Right atrium auricular region (tissue), 2 donors: ENCODE results near the gene CLIC5. TPM values are rescaled to one million over a fixed set of nuclear protein-coding genes. Genes with fewer than 3 reads are reported as not detected.

Experiments used
- DNase-seq: peaks from one replicate; pipeline ENCODE4 v3.0.0-alpha.2; 2019; ENCODE audit warnings: low spot score
- H3K27ac ChIP-seq, 2 donors: fragments of 200-600 bp; sonication (generic); 1 replicate in 1 of 2; 2 replicates in 1 of 2; pipeline ENCODE4 v1.5.1; 2016 to 2019
- H3K27me3 ChIP-seq, 2 donors: fragments of 200-600 bp; sonication (generic); one replicate each; pipeline versions ENCODE4 v1.5.1 to v1.6.0; 2017 to 2019
- H3K36me3 ChIP-seq: fragments of 200-600 bp; sonication (generic); one replicate; pipeline ENCODE4 v1.5.1; 2016
- H3K4me1 ChIP-seq, 2 donors: fragments of 200-600 bp; sonication (generic); one replicate each; pipeline versions ENCODE4 v1.5.1 to v1.6.0; 2017 to 2019
- H3K4me3 ChIP-seq, 2 donors: fragments of 200-600 bp; sonication (generic); 1 replicate in 1 of 2; 2 replicates in 1 of 2; pipeline ENCODE4 v1.5.1; 2017 to 2019; ENCODE audit warnings: mild to moderate bottlenecking in 1 of 2, moderate library complexity in 1 of 2
- H3K9me3 ChIP-seq, 2 donors: fragments of 200-600 bp; sonication (generic); one replicate each; pipeline ENCODE4 v1.5.1; 2019
- CTCF ChIP-seq, 2 donors: fragments of 200-600 bp; sonication (generic); IDR thresholded peaks; one replicate each; pipeline ENCODE4 v1.5.1; 2019; ENCODE audit warnings: antibody characterized with exemption in 2 of 2
- total RNA-seq, 2 donors: library from RNA; depleted of rRNA; stranded (reverse); fragments of >200 nt; gene quantifications; one replicate each; pipeline ENCODE4 v1.1.0, GENCODE V29; 2016

The CLIC5 gene
- total RNA-seq, 2 donors from 2014 or later = 99.8 to 114 TPM

GRCh38 chr6:45898941-45899682 is 116.5 kb downstream of the CLIC5 start:
- no peak for DNase-seq
- Histone ChIP-seq H3K4me3 (no peak overlapping the region), H3K27me3 (no peaks in the 10 kb centered on the region), H3K27ac (peak overlapping the region; percentile 53 to 61), H3K4me1 (peaks cover 0 to 25% of the 10 kb centered on the region in 2 donors), H3K9me3 (no peaks in the 10 kb centered on the region), H3K36me3 (peaks cover 7% of the 10 kb centered on the region)
- TF ChIP-seq CTCF (IDR thresholded peaks at IDR 0.05) = no peak

GRCh38 chr6:45896783-45897441 is 118.7 kb downstream of the CLIC5 start:
- Histone ChIP-seq H3K4me3 (no peak overlapping the region), H3K9me3 (no peaks in the 10 kb centered on the region), H3K36me3 (no peaks in the 10 kb centered on the region), H3K27ac (peak overlapping the region in 1 of 2 donors; percentile 32), H3K27me3 (no peaks in the 10 kb centered on the region), H3K4me1 (peaks cover 0 to 25% of the 10 kb centered on the region in 2 donors)
- TF ChIP-seq CTCF (IDR thresholded peaks at IDR 0.05) = no peak
- DNase-seq = no peak

GRCh38 chr6:45895569-45895968 is 120.1 kb downstream of the CLIC5 start:
- Histone ChIP-seq H3K4me3 (no peak overlapping the region), H3K27ac (peak overlapping the region in 1 of 2 donors; percentile 35), H3K36me3 (no peaks in the 10 kb centered on the region), H3K9me3 (no peaks in the 10 kb centered on the region), H3K27me3 (no peaks in the 10 kb centered on the region), H3K4me1 (peaks cover 0 to 16% of the 10 kb centered on the region in 2 donors)
- no peak for DNase-seq
- TF ChIP-seq CTCF (IDR thresholded peaks at IDR 0.05) = no peak

- no peak for TF ChIP-seq CTCF (IDR thresholded peaks at IDR 0.05)
- no peaks in the 10 kb centered on the region for H3K4me1 ChIP-seq
- H3K4me3 ChIP-seq = no peak overlapping the region
- H3K36me3 ChIP-seq = no peaks in the 10 kb centered on the region
- no peaks in the 10 kb centered on the region for H3K9me3 ChIP-seq
- DNase-seq = no peak
- H3K27me3 ChIP-seq = no peaks in the 10 kb centered on the region
- no peak overlapping the region for H3K27ac ChIP-seq
Measured at GRCh38 chr6:45892696-45893245, 122.9 kb downstream of the CLIC5 start.

GRCh38 chr6:45892196-45892595 is 123.5 kb downstream of the CLIC5 start:
- TF ChIP-seq CTCF (IDR thresholded peaks at IDR 0.05) = no peak
- H3K27ac ChIP-seq = no peak overlapping the region
- no peaks in the 10 kb centered on the region for H3K36me3 ChIP-seq
- H3K9me3 ChIP-seq = no peaks in the 10 kb centered on the region
- H3K4me3 ChIP-seq = no peak overlapping the region
- DNase-seq = no peak
- H3K27me3 ChIP-seq = no peaks in the 10 kb centered on the region
- H3K4me1 ChIP-seq = no peaks in the 10 kb centered on the region
